ENCODE measurements around the gene VARS1.

DNA sequence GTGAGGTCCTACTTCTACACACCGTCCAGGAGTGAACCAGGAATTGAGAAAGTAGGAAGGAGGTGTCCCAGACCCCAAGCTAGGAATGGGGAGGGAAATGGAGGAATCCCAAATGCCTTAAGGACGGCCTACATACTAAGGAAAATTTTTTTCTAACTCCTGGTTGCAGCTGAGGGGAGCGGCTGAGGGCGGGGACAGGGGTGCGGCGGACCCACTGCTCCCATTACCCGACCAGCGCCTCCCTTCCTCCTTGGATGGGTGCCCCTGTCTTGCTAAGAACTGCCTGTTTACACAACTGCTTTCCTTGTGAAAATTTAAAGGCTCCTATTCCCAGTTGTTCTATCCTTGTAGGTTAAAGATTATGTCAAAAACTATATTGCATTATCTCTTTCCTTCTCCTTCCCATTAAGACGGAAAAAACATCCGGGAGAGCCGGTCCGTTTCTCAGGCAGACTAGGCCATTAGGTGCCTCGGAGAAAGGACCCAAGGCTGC, 31.3 kb upstream of the VARS1 start:
- TF ChIP-seq POLR2A (IDR thresholded peaks at IDR 0.05) (peak; percentile 24 to 36), CTCF (IDR thresholded peaks at IDR 0.05) (peak in 1 of 4 experiments; percentile 5)

All from gastroesophageal sphincter (tissue), 3 donors.